Ovary (tissue), 3 donors: ENCODE measurements around the gene ZNF609.

Experiments
- EP300 ChIP-seq: sonication (generic); formaldehyde crosslinking; IDR thresholded peaks from one replicate; pipeline ENCODE4 v1.6.1; 2017; ENCODE audit warnings: antibody characterized with exemption
- POLR2A ChIP-seq: fragments of 450-650 bp; IDR thresholded peaks from one replicate; pipeline ENCODE4 v1.6.1; 2017; ENCODE audit warnings: antibody characterized with exemption, mild to moderate bottlenecking, moderate library complexity
- TF ChIP-seq, protein P1 (sequence below), 3 donors: fragments of 450-650 bp in 2 of 3; fragments of 200-600 bp in 1 of 3; IDR thresholded peaks; one replicate each; pipeline versions ENCODE4 v1.5.1 to v1.8.0; 2016 to 2022; ENCODE audit warnings: antibody characterized with exemption in 3 of 3, mild to moderate bottlenecking in 1 of 3
- donor health status: DM: no; HTN: no; CAD: no.

- TF ChIP-seq, protein P1, sequence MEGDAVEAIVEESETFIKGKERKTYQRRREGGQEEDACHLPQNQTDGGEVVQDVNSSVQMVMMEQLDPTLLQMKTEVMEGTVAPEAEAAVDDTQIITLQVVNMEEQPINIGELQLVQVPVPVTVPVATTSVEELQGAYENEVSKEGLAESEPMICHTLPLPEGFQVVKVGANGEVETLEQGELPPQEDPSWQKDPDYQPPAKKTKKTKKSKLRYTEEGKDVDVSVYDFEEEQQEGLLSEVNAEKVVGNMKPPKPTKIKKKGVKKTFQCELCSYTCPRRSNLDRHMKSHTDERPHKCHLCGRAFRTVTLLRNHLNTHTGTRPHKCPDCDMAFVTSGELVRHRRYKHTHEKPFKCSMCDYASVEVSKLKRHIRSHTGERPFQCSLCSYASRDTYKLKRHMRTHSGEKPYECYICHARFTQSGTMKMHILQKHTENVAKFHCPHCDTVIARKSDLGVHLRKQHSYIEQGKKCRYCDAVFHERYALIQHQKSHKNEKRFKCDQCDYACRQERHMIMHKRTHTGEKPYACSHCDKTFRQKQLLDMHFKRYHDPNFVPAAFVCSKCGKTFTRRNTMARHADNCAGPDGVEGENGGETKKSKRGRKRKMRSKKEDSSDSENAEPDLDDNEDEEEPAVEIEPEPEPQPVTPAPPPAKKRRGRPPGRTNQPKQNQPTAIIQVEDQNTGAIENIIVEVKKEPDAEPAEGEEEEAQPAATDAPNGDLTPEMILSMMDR (IDR thresholded peaks at IDR 0.05) = no peak
- no peak for TF ChIP-seq POLR2A
- TF ChIP-seq EP300 = no peak
Observed at GRCh38 chr15:64614519-64614918, 154.1 kb downstream of the ZNF609 start.
